Suprapubic skin (tissue), 4 donors: ENCODE results near the gene KIF12. TPM values are rescaled to one million over a fixed set of nuclear protein-coding genes. Genes with fewer than 3 reads are reported as not detected.

Experiments used
- DNase-seq, 2 donors: peaks; one replicate each; pipeline ENCODE4 v3.0.0-alpha.2; 2019; ENCODE audit warnings: low spot score in 2 of 2
- H3K27ac ChIP-seq: fragments of 200-600 bp; sonication (generic); one replicate; pipeline ENCODE4 v1.5.1; 2019
- H3K27me3 ChIP-seq: fragments of 200-600 bp; sonication (generic); one replicate; pipeline ENCODE4 v1.5.1; 2019
- H3K36me3 ChIP-seq: fragments of 200-600 bp; sonication (generic); one replicate; pipeline ENCODE4 v1.5.1; 2019
- H3K4me1 ChIP-seq: fragments of 200-600 bp; sonication (generic); one replicate; pipeline ENCODE4 v1.5.1; 2019
- H3K4me3 ChIP-seq: fragments of 200-600 bp; sonication (generic); one replicate; pipeline ENCODE4 v1.5.1; 2019; ENCODE audit warnings: mild to moderate bottlenecking
- H3K9me3 ChIP-seq: fragments of 200-600 bp; sonication (generic); one replicate; pipeline ENCODE4 v1.5.1; 2019
- EP300 ChIP-seq: sonication (generic); formaldehyde crosslinking; IDR thresholded peaks from one replicate; pipeline ENCODE4 v1.6.1; 2017; ENCODE audit warnings: antibody characterized with exemption
- POLR2A ChIP-seq, 2 donors: fragments of 450-650 bp; IDR thresholded peaks; one replicate each; pipeline ENCODE4 v1.6.1; 2017; ENCODE audit warnings: antibody characterized with exemption in 2 of 2, mild to moderate bottlenecking in 2 of 2, moderate library complexity in 2 of 2
- POLR2AphosphoS5 ChIP-seq, 3 donors: sonication (generic); formaldehyde crosslinking; IDR thresholded peaks; one replicate each; pipeline ENCODE4 v1.6.1; 2017; ENCODE audit warnings: antibody characterized with exemption in 3 of 3
- WGBS: methylation state at CpG from one replicate; pipeline ENCODE4 v1.1.5; 2018; 5-methylcytosine and 5-hydroxymethylcytosine counted together
- total RNA-seq, 4 donors: library from RNA; depleted of rRNA; stranded (reverse); fragments of >200 nt; gene quantifications; one replicate each; pipeline ENCODE4 v1.1.0, GENCODE V29; 2016
- TF ChIP-seq, protein P1 (sequence below), 2 donors: fragments of 200-600 bp in 1 of 2; fragments of 450-650 bp in 1 of 2; sonication (generic) in 1 of 2; IDR thresholded peaks; one replicate each; pipeline ENCODE4 v1.5.1; 2016 to 2019; ENCODE audit warnings: antibody characterized with exemption in 2 of 2, mild to moderate bottlenecking in 1 of 2, moderate library complexity in 1 of 2

KIF12 gene
- total RNA-seq = 1 to 10 TPM; 1.1 to 3.1 (median 2.1) TPM

DNA sequence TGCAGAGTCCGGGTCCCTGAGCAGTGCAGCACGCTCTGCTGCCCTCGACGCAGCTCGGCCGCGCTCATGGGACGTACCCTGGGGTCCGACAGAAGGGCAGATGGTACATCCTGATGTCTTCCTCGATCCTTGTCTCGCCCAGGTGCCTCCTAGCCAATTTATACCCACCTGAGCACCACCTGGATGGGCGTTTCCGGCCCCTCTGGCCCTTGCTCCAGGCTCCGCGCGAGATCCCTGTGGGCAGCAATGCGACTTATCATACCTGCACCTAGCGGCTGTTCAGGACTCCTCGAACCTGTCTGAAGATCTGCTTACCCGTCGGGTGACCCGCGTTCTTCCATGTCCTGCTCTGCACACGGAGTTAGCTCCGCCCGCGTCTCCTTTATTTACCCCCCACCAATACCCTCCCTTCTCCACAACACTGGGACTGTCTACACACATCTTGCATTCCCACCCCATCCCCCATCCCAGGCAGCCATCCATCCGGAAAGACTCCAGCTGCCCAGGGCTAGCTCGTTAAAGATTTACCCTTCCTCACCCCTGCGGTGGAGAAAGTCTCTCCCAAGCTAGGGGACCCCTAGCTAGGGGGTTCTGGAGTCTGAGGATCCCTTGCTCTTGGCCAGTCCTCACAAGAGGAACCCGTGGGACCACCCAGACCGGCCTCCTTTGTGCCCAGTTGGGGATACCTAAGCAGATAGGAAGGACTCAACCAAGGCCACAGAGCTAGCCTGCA is at the start of gene KIF12:
Gene KIF12 (minus strand): TSS at position 357 of the 733 bp plus-strand sequence. CDS start 16 bp downstream, at position 341.
- peaks cover 15% of the 10 kb centered on the region for H3K27me3 ChIP-seq
- H3K27ac ChIP-seq = no peak within 1 kb of the TSS
- peak; percentile 60 to 69 for DNase-seq

DNA sequence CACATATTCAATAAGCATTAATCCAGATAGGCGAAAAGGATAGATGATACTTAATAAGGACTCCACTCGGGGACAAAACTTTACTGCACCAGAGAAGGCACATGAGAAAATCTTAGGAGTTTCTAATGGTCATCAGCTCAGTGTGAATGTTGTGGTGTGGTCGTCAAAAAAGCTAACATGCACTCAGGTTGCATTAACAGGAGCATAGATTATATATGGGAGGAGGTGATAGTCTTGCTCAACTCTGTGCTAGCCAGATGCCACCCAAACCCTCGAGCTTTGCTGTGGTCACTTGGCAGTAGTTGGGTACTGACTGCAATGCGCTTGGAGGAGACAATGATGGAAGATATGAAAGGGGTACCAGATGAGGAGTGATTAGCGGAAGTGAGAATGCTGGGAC is 47.6 kb upstream of the KIF12 start:
- TF ChIP-seq POLR2AphosphoS5 (IDR thresholded peaks at IDR 0.05) (no peak), POLR2A (IDR thresholded peaks at IDR 0.05) (no peak), EP300 (no peak)
- TF ChIP-seq, protein P1, sequence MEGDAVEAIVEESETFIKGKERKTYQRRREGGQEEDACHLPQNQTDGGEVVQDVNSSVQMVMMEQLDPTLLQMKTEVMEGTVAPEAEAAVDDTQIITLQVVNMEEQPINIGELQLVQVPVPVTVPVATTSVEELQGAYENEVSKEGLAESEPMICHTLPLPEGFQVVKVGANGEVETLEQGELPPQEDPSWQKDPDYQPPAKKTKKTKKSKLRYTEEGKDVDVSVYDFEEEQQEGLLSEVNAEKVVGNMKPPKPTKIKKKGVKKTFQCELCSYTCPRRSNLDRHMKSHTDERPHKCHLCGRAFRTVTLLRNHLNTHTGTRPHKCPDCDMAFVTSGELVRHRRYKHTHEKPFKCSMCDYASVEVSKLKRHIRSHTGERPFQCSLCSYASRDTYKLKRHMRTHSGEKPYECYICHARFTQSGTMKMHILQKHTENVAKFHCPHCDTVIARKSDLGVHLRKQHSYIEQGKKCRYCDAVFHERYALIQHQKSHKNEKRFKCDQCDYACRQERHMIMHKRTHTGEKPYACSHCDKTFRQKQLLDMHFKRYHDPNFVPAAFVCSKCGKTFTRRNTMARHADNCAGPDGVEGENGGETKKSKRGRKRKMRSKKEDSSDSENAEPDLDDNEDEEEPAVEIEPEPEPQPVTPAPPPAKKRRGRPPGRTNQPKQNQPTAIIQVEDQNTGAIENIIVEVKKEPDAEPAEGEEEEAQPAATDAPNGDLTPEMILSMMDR (IDR thresholded peaks at IDR 0.05) = no peak
- 88% methylated on average over 6 of the region's 6 CpGs for WGBS

More for the DNA sequence above, at the start of gene KIF12:
- H3K4me1 ChIP-seq = peaks cover 17% of the 10 kb centered on the region
- no peaks in the 10 kb centered on the region for H3K36me3 ChIP-seq
- H3K4me3 ChIP-seq = peak within 1 kb of the TSS; percentile 50
- 43% methylated on average over 31 of the region's 32 CpGs for WGBS
- no peaks in the 10 kb centered on the region for H3K9me3 ChIP-seq
- TF ChIP-seq POLR2A (IDR thresholded peaks at IDR 0.05) = no peak
- no peak for TF ChIP-seq POLR2AphosphoS5 (IDR thresholded peaks at IDR 0.05)
- TF ChIP-seq, protein P1 (IDR thresholded peaks at IDR 0.05) = no peak
- no peak for TF ChIP-seq EP300

GRCh38 chr9:114143234-114143633 is 44.1 kb upstream of the KIF12 start:
- H3K9me3 ChIP-seq = no peaks in the 10 kb centered on the region
- 53% methylated on average over 5 of the region's 5 CpGs for WGBS
- DNase-seq = no peak
- no peak overlapping the region for H3K27ac ChIP-seq
- H3K27me3 ChIP-seq = peaks cover 4% of the 10 kb centered on the region
- no peaks in the 10 kb centered on the region for H3K36me3 ChIP-seq
- H3K4me1 ChIP-seq = no peaks in the 10 kb centered on the region
- no peak overlapping the region for H3K4me3 ChIP-seq
- TF ChIP-seq, protein P1 (IDR thresholded peaks at IDR 0.05) = no peak
- TF ChIP-seq POLR2A (IDR thresholded peaks at IDR 0.05) (no peak), POLR2AphosphoS5 (IDR thresholded peaks at IDR 0.05) (no peak), EP300 (no peak)

More for the DNA sequence above, 47.6 kb upstream of the KIF12 start:
- no peaks in the 10 kb centered on the region for H3K4me1 ChIP-seq
- H3K4me3 ChIP-seq = no peak overlapping the region
- no peaks in the 10 kb centered on the region for H3K9me3 ChIP-seq
- no peak overlapping the region for H3K27ac ChIP-seq
- no peaks in the 10 kb centered on the region for H3K36me3 ChIP-seq
- H3K27me3 ChIP-seq = peaks cover 2% of the 10 kb centered on the region
- DNase-seq = no peak

GRCh38 chr9:114141553-114142402 is 42.7 kb upstream of the KIF12 start:
- H3K4me1 ChIP-seq = no peaks in the 10 kb centered on the region
- TF ChIP-seq POLR2AphosphoS5 (IDR thresholded peaks at IDR 0.05) = no peak
- TF ChIP-seq, protein P1 (IDR thresholded peaks at IDR 0.05) = no peak
- no peak for TF ChIP-seq EP300
- no peak for TF ChIP-seq POLR2A (IDR thresholded peaks at IDR 0.05)
- H3K4me3 ChIP-seq = no peak overlapping the region
- DNase-seq = no peak
- H3K36me3 ChIP-seq = no peaks in the 10 kb centered on the region
- 67% methylated on average over 7 of the region's 7 CpGs for WGBS
- H3K9me3 ChIP-seq = no peaks in the 10 kb centered on the region
- no peak overlapping the region for H3K27ac ChIP-seq
- peaks cover 6% of the 10 kb centered on the region for H3K27me3 ChIP-seq

- peaks cover 6% of the 10 kb centered on the region for H3K27me3 ChIP-seq
- H3K4me3 ChIP-seq = no peak overlapping the region
- no peaks in the 10 kb centered on the region for H3K36me3 ChIP-seq
- TF ChIP-seq POLR2AphosphoS5 (IDR thresholded peaks at IDR 0.05) = no peak
- no peak for DNase-seq
- H3K9me3 ChIP-seq = no peaks in the 10 kb centered on the region
- H3K27ac ChIP-seq = no peak overlapping the region
- WGBS = 76% methylated on average over 4 of the region's 4 CpGs
- H3K4me1 ChIP-seq = no peaks in the 10 kb centered on the region
These were observed 41.8 kb upstream of the KIF12 start for GRCh38 chr9:114140850-114141249.
